Measurements from ENCODE around the gene PLA2G4B. TPM values are rescaled to one million over a fixed set of nuclear protein-coding genes. Genes with fewer than 3 reads are reported as not detected.

PLA2G4B gene
- total and polyA plus RNA-seq, 2 donors (not counting 1 experiment from before 2014, with no cell fraction given), result 22.6 to 33.2 TPM

DNA sequence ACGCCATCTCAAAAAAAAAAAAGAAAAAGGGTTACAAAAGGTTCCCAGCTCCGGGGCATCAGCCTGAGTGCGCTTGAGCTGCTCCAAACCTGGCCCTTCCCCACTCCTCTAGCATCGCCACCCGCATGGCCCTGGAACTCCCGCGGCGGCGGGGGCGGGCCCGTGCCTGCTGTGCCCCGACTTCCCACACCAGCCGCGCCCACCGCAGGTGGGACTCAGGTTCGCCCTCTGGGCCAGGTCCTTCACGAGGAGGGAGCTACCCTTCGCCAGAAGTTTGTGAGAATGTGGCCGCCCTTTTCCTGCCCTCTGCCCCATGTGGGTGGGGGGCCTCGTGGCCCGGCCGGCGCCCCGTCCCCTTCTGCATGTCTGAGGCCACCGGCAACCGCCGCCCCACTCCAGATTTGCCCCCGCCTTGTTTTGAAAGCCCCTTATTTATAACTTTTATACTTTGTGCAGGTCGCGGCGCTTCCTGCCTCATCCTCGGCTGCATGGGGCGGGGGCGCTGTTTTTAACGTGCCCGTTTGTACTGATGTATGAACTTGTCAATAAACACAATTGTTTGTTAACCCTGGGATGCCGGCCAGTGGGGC is 11.3 kb upstream of the PLA2G4B start:
- Histone ChIP-seq H3K4me1 (ENCODE audit: control insufficient read depth in 2 of 2, insufficient read depth in 2 of 2, low read length in 2 of 2) (peaks cover 9 to 21% of the 10 kb centered on the region in 2 donors), H3K79me2 (ENCODE audit: control insufficient read depth, insufficient read depth, low read length) (peaks cover 25% of the 10 kb centered on the region), H3K36me3 (replicated peaks in 1 of 2; ENCODE audit: control extremely low read depth in 1 of 2, control insufficient read depth in 1 of 2, extremely low read depth in 1 of 2, insufficient read depth in 2 of 2, low read length in 1 of 2) (peaks cover 0 to 15% of the 10 kb centered on the region in 2 experiments), H3K27me3 (replicated peaks in 1 of 4; ENCODE audit: control extremely low read depth in 1 of 4, control insufficient read depth in 3 of 4, insufficient read depth in 4 of 4, low read length in 3 of 4) (no peaks in the 10 kb centered on the region), H3K9ac (ENCODE audit: low read length) (peak overlapping the region; percentile 68), H3K27ac (ENCODE audit: low read length in 2 of 2) (peak overlapping the region in 1 of 2 donors; percentile 30), H3K9me3 (ENCODE audit: control extremely low read depth in 1 of 3, control insufficient read depth in 2 of 3, insufficient read depth in 1 of 3, low read length in 2 of 3) (no peaks in the 10 kb centered on the region), H2AFZ (ENCODE audit: insufficient read depth, low read depth, low read length, poor library complexity, severe bottlenecking) (peak overlapping the region; percentile 94), H4K20me1 (ENCODE audit: control insufficient read depth, insufficient read depth, low read length, poor library complexity, severe bottlenecking) (peaks cover 20% of the 10 kb centered on the region), H3K4me2 (replicated peaks; ENCODE audit: low read depth, low read length, poor library complexity, severe bottlenecking) (peak overlapping the region; percentile 100), H3K4me3 (ENCODE audit: control extremely low read depth in 1 of 5, extremely low read depth in 1 of 5, insufficient read depth in 1 of 5, low read depth in 2 of 5, low read length in 4 of 5) (peak overlapping the region; percentile 38 to 95 (median 87))
- ChIA-PET CTCF (interaction anchor here (1.2 to 3.3 kb wide), 5 partner anchors 16 to 77 kb away, joined by 3 to 23 read pairs (median 5); partner anchors contain the start of gene MAPKBP1), POLR2A (interaction anchor here (1.1 to 1.2 kb wide), 2 partner anchors 53 to 68 kb away, joined by 4 to 5 read pairs; partner anchors contain the start of gene MAPKBP1)
- Mint-ChIP-seq H3K27me3 (no peaks in the 10 kb centered on the region), H3K9me3 (ENCODE audit: insufficient read depth) (no peaks in the 10 kb centered on the region), H3K4me3 (peak overlapping the region; percentile 86), H3K27ac (peak overlapping the region; percentile 63), H3K4me1 (peaks cover 19% of the 10 kb centered on the region)
- DNase-seq (no peak), ATAC-seq (ENCODE audit: low read depth) (no peak)
- 5% methylated on average over 30 of the region's 37 CpGs for WGBS (ENCODE audit: insufficient coverage)
- intact Hi-C loops (cut with micrococcal nuclease), result loop anchor here (5.0 kb wide), 2 partner anchors 285 to 445 kb away; partner anchors contain the start of genes GANC, RPAP1 and TMEM87A
- no peak for TF ChIP-seq EZH2 (IDR thresholded peaks at IDR 0.05; ENCODE audit: borderline replicate concordance, insufficient read depth, low read depth, low read length, poor library complexity, severe bottlenecking)
- TF ChIP-seq, protein P1, sequence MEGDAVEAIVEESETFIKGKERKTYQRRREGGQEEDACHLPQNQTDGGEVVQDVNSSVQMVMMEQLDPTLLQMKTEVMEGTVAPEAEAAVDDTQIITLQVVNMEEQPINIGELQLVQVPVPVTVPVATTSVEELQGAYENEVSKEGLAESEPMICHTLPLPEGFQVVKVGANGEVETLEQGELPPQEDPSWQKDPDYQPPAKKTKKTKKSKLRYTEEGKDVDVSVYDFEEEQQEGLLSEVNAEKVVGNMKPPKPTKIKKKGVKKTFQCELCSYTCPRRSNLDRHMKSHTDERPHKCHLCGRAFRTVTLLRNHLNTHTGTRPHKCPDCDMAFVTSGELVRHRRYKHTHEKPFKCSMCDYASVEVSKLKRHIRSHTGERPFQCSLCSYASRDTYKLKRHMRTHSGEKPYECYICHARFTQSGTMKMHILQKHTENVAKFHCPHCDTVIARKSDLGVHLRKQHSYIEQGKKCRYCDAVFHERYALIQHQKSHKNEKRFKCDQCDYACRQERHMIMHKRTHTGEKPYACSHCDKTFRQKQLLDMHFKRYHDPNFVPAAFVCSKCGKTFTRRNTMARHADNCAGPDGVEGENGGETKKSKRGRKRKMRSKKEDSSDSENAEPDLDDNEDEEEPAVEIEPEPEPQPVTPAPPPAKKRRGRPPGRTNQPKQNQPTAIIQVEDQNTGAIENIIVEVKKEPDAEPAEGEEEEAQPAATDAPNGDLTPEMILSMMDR (IDR thresholded peaks at IDR 0.05), result no peak
